Measurements from ENCODE around the gene LXN. TPM values are rescaled to one million over a fixed set of nuclear protein-coding genes. Genes with fewer than 3 reads are reported as not detected.

The LXN gene
- total RNA-seq, 4 donors from 2014 or later: 7.4 to 11.8 (median 8.0) TPM

DNA sequence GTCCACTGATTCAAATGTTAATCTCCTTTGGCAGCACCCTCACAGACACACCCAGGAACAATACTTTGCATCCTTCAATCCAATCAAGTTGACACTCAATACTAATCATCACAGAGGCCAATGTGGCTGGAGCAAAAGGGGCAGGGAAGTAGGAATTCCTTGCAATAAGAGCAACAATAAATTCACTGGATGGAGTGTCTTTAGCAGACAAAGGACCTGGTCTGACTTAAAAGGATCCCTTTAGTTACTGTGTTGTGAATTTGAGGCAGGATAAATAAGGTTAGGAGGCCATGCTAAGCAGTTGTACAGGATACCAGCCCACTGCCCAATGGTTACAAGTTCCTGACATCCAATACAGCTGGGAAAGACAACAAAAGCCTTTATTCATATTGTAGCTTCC, 40.5 kb downstream of the LXN start:
- H3K4me1 ChIP-seq: no peaks in the 10 kb centered on the region
- no peak for TF ChIP-seq EP300 (IDR thresholded peaks at IDR 0.05)
- H3K9me3 ChIP-seq: no peaks in the 10 kb centered on the region
- H3K27ac ChIP-seq: no peak overlapping the region
- DNase-seq (ENCODE audit: low spot score in 2 of 2): no peak
- H3K27me3 ChIP-seq: no peaks in the 10 kb centered on the region
- H3K36me3 ChIP-seq: no peaks in the 10 kb centered on the region
- H3K4me3 ChIP-seq: no peak overlapping the region

DNA sequence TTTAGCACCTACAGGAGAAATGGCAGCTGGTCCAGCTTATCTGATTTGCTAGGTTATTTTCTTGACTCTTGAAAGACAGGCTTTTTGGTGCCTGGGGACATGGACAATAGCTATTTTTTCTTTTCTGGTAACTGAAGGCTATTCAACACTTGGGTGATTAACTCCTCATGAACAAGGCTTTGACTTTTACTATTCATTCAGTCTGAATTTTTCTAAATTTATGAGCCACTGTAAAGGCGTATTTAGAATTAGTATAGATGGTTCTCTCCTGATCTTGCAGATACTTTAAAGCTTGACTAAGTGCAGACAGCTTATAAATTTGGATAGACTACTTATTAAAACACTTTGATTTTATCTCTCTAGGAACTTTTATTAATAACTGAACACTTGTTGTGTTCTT, 46.6 kb downstream of the LXN start:
- DNase-seq (ENCODE audit: low spot score in 2 of 2): no peak
- Histone ChIP-seq H3K4me1 (no peaks in the 10 kb centered on the region), H3K27ac (no peak overlapping the region), H3K27me3 (no peaks in the 10 kb centered on the region), H3K36me3 (no peaks in the 10 kb centered on the region), H3K9me3 (peaks cover 7% of the 10 kb centered on the region), H3K4me3 (no peak overlapping the region)
- 71% methylated on average over 1 of the region's 1 CpG for WGBS
- TF ChIP-seq EP300 (IDR thresholded peaks at IDR 0.05) (no peak), POLR2AphosphoS5 (IDR thresholded peaks at IDR 0.05) (no peak), POLR2A (IDR thresholded peaks at IDR 0.05) (no peak)
- TF ChIP-seq, protein P1, sequence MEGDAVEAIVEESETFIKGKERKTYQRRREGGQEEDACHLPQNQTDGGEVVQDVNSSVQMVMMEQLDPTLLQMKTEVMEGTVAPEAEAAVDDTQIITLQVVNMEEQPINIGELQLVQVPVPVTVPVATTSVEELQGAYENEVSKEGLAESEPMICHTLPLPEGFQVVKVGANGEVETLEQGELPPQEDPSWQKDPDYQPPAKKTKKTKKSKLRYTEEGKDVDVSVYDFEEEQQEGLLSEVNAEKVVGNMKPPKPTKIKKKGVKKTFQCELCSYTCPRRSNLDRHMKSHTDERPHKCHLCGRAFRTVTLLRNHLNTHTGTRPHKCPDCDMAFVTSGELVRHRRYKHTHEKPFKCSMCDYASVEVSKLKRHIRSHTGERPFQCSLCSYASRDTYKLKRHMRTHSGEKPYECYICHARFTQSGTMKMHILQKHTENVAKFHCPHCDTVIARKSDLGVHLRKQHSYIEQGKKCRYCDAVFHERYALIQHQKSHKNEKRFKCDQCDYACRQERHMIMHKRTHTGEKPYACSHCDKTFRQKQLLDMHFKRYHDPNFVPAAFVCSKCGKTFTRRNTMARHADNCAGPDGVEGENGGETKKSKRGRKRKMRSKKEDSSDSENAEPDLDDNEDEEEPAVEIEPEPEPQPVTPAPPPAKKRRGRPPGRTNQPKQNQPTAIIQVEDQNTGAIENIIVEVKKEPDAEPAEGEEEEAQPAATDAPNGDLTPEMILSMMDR (IDR thresholded peaks at IDR 0.05): no peak

DNA sequence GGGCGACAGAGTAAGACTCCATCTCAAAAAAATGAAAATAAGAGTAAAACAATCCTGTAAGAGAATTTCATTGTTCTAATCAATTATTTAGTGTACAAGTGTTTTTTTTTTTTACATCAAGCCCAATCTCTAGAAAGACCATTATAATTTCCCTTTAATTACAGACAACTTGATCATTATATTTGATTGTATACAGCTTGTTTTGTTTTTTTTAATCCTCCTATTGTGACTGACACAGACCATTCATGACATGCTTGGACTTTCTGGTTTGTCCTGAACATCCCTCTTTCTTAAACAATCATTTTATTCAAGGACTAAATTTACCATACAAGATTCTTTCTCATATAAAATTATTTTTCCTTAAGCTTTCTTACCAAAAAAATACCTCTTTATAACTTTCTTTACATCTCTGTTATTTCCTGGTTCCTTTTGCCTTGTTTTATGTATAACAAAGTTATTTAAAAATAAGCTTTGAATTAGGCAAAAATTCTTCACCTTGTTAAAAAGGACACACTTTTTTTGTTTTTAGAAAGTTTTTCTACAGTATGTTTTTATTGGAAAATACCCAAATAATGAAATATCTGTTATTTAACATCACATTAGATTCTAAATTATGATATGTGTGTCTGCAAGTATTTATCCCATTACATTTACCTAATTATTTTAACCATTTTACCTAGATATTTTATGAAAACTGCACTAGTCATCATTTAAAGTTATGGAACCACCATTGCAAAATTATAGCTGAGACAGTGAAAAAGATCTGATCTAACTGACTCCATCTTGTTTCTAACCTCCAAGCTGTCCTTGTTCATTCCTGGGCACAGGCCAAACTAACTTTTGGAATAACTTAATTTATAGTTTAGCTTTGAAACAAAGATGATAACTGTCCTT, 54.2 kb downstream of the LXN start:
- H3K4me1 ChIP-seq: no peaks in the 10 kb centered on the region
- H3K27ac ChIP-seq: no peak overlapping the region
- no peak for TF ChIP-seq EP300 (IDR thresholded peaks at IDR 0.05)
- TF ChIP-seq, protein P1 (IDR thresholded peaks at IDR 0.05): no peak
- TF ChIP-seq POLR2A (IDR thresholded peaks at IDR 0.05): no peak
- no peak for TF ChIP-seq POLR2AphosphoS5 (IDR thresholded peaks at IDR 0.05)
- peaks cover 12% of the 10 kb centered on the region for H3K9me3 ChIP-seq
- H3K27me3 ChIP-seq: no peaks in the 10 kb centered on the region
- H3K4me3 ChIP-seq: no peak overlapping the region
- DNase-seq (ENCODE audit: low spot score in 2 of 2): no peak
- WGBS: 83% methylated on average over 1 of the region's 1 CpG
- H3K36me3 ChIP-seq: no peaks in the 10 kb centered on the region

Other genes with a start within 250 kb of the LXN start
- 10 to 100 TPM in 1 of 4 donors, 1 to 10 TPM in 3; 2.3 to 12.9 (median 5.7) TPM for gene MLF1, start 101.5 kb downstream of the LXN start, total RNA-seq
- gene GFM1, start 28.1 kb downstream of the LXN start, total RNA-seq: 10 to 100 TPM; 33.5 to 47.6 (median 41.3) TPM
- 10 to 100 TPM in 3 of 4 donors, 1 to 10 TPM in 1; 5.6 to 23.4 (median 19.5) TPM for gene RARRES1, start 59.8 kb upstream of the LXN start, total RNA-seq
- gene MFSD1, start 129.4 kb upstream of the LXN start, total RNA-seq: 10 to 100 TPM; 46.3 to 80.6 (median 70.8) TPM

Data from suprapubic skin (tissue), 4 donors.